Lower lobe of right lung (tissue), 2 donors: ENCODE results near the gene VASN. TPM values are rescaled to one million over a fixed set of nuclear protein-coding genes. Genes with fewer than 3 reads are reported as not detected.
A peak's percentile ranks its signal among the peaks of the same experiment; 100 is the strongest.
"Not testable (repeated sequence)": the region's sequence is repeated elsewhere in the genome, so short reads cannot be mapped to it uniquely, and the experiment has no call there.

Experiments
- ATAC-seq, 2 donors: fragments of 200-7000 bp; cut with Tn5 transposase; one replicate each; pipeline ENCODE4 v1.9.1; 2020 to 2022; ENCODE audit warnings: mild to moderate bottlenecking in 2 of 2, moderate library complexity in 2 of 2
- DNase-seq: peaks from one replicate; pipeline ENCODE4 v3.0.0-alpha.2; 2020
- H3K27ac ChIP-seq: fragments of 200-600 bp; one replicate; pipeline ENCODE4 v1.8.0; 2022
- H3K27me3 ChIP-seq: fragments of 200-600 bp; one replicate; pipeline ENCODE4 v1.8.0; 2022; ENCODE audit warnings: low read depth
- H3K36me3 ChIP-seq: fragments of 200-600 bp; one replicate; pipeline ENCODE4 v1.8.0; 2022; ENCODE audit warnings: mild to moderate bottlenecking
- H3K4me1 ChIP-seq: fragments of 200-600 bp; one replicate; pipeline ENCODE4 v1.8.0; 2022
- H3K4me3 ChIP-seq: fragments of 200-600 bp; one replicate; pipeline ENCODE4 v1.8.0; 2022; ENCODE audit warnings: mild to moderate bottlenecking
- H3K9me3 ChIP-seq: fragments of 200-600 bp; one replicate; pipeline ENCODE4 v1.8.0; 2022
- intact Hi-C: fragments of 100-400 bp; cut with DNase I; formaldehyde crosslinking; loops from one replicate; pipeline ENCODE4 v1.11.0; 2022
- total RNA-seq: library from RNA; stranded (reverse); fragmentation: NEBNext Ultra II Directional; extraction: Animal tissue kit (Norgen Biotek cat#: 25700); gene quantifications from one replicate; pipeline ENCODE4 v1.2.1, GENCODE V29; 2021
- TF ChIP-seq, protein P1 (sequence below): fragments of 200-600 bp; IDR thresholded peaks from one replicate; pipeline ENCODE4 v1.8.0; 2022; ENCODE audit warnings: antibody characterized with exemption, mild to moderate bottlenecking
- donor health status: DM: no; HTN: yes; CAD: no; lungs with severe emphysema.

Gene VASN
- total RNA-seq, 1 donor from 2014 or later = 17.4 TPM

DNA sequence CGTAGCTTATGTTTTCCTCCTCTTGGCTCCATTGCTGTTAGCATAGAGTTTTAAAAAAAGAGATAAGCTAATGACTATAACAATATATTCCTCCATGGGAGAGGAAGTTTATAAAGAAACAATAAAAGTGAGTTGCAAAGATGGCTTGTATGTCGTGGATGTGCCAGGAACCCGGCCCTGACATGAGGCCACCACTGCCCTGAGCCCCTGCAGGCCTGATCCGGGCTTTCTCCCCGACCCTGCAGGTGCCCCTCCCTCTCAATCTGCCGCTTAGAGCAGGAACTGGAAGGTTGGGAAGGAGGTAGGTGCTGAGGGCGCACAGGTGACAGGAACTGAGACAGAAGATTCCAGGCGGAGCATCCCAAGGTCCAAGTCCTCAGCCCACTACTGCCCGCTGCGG, 32.2 kb upstream of the VASN start:
- no peak for ATAC-seq
- TF ChIP-seq, protein P1, sequence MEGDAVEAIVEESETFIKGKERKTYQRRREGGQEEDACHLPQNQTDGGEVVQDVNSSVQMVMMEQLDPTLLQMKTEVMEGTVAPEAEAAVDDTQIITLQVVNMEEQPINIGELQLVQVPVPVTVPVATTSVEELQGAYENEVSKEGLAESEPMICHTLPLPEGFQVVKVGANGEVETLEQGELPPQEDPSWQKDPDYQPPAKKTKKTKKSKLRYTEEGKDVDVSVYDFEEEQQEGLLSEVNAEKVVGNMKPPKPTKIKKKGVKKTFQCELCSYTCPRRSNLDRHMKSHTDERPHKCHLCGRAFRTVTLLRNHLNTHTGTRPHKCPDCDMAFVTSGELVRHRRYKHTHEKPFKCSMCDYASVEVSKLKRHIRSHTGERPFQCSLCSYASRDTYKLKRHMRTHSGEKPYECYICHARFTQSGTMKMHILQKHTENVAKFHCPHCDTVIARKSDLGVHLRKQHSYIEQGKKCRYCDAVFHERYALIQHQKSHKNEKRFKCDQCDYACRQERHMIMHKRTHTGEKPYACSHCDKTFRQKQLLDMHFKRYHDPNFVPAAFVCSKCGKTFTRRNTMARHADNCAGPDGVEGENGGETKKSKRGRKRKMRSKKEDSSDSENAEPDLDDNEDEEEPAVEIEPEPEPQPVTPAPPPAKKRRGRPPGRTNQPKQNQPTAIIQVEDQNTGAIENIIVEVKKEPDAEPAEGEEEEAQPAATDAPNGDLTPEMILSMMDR = no peak
- Histone ChIP-seq H3K9me3 (no peaks in the 10 kb centered on the region), H3K4me3 (peak overlapping the region; percentile 1), H3K27ac (peak overlapping the region; percentile 77), H3K36me3 (peaks cover 67% of the 10 kb centered on the region), H3K27me3 (no peaks in the 10 kb centered on the region), H3K4me1 (peaks cover 60% of the 10 kb centered on the region)
- no peak for DNase-seq
- intact Hi-C loops = no loop called here

DNA sequence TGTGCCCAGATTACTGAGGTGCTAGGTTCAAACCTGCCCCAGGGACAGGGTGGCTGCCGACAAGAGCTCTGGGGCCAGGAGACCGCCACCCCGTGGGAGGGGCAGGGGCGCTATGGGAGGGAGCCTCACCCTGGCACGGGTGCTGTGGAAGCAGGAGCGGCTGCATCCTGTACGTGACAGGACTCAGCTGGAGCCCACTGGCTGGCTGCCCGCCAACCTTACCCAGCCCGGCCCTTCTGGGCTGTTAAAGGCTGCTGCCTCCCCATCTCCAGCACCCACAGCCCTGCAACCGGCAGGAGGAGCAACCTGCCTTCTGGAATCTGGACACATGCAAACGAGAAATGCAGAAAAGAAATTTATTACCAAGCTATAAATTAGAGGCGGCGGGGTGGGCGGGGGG, 31.7 kb upstream of the VASN start:
- H3K36me3 ChIP-seq = peaks cover 63% of the 10 kb centered on the region
- H3K27ac ChIP-seq = peak overlapping the region; percentile 77
- no peaks in the 10 kb centered on the region for H3K27me3 ChIP-seq
- ATAC-seq (peak; percentile 28 to 35), DNase-seq (peak; percentile 68)
- TF ChIP-seq, protein P1 = peak; percentile 28
- peaks cover 61% of the 10 kb centered on the region for H3K4me1 ChIP-seq
- H3K4me3 ChIP-seq = peak overlapping the region; percentile 1
- intact Hi-C loops = no loop called here
- no peaks in the 10 kb centered on the region for H3K9me3 ChIP-seq

DNA sequence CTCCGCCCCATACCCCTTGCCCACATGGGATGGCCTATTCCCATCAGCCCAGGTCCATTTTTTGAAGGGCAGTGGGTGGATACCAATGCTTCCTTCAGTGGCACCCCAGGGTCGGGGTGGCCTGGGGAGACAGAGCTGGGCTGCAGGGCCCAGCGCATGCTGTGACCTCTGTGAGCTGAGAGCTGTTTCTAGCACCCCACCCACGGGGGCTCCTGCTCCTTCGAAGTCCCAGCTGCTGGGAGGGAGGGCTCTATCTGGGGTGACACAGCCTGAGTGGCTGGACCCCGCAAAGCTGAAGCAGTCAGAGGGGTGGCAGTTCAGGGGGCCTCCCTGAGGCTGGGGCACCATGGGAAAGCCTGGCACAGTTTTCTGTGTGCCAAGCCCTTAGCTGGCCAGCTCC, 31.2 kb upstream of the VASN start:
- peak overlapping the region; percentile 53 for H3K27ac ChIP-seq
- peaks cover 66% of the 10 kb centered on the region for H3K4me1 ChIP-seq
- ATAC-seq (no peak), DNase-seq (no peak)
- TF ChIP-seq, protein P1 = no peak
- no peak overlapping the region for H3K4me3 ChIP-seq
- peaks cover 57% of the 10 kb centered on the region for H3K36me3 ChIP-seq
- H3K27me3 ChIP-seq = no peaks in the 10 kb centered on the region
- H3K9me3 ChIP-seq = no peaks in the 10 kb centered on the region
- intact Hi-C loops = no loop called here

DNA sequence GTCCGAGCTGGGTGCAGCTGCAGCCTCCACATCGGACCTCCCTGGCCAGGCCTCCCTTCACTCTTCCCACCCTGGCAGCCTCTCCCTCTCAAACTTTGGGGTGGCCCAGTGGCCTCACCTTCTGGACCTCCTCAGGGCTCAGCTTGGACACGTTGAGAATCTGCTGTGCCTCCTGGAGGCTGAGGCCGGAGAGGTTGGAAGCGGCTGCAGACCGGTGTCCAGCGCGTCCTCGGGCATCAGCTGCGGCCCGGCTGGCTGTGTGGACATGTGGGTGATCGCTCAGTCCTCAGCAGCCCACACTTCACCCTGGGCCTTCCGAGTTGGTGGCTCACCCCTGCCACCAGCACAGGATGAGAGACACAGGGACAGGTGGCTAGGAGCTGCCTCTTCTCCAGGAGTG, 30.4 kb upstream of the VASN start:
- H3K36me3 ChIP-seq = peaks cover 49% of the 10 kb centered on the region
- TF ChIP-seq, protein P1 = no peak
- H3K4me1 ChIP-seq = peaks cover 74% of the 10 kb centered on the region
- peak overlapping the region; percentile 53 for H3K27ac ChIP-seq
- no peaks in the 10 kb centered on the region for H3K9me3 ChIP-seq
- no peak for ATAC-seq
- no peak overlapping the region for H3K4me3 ChIP-seq
- H3K27me3 ChIP-seq = no peaks in the 10 kb centered on the region
- intact Hi-C loops = no loop called here
- no peak for DNase-seq

DNA sequence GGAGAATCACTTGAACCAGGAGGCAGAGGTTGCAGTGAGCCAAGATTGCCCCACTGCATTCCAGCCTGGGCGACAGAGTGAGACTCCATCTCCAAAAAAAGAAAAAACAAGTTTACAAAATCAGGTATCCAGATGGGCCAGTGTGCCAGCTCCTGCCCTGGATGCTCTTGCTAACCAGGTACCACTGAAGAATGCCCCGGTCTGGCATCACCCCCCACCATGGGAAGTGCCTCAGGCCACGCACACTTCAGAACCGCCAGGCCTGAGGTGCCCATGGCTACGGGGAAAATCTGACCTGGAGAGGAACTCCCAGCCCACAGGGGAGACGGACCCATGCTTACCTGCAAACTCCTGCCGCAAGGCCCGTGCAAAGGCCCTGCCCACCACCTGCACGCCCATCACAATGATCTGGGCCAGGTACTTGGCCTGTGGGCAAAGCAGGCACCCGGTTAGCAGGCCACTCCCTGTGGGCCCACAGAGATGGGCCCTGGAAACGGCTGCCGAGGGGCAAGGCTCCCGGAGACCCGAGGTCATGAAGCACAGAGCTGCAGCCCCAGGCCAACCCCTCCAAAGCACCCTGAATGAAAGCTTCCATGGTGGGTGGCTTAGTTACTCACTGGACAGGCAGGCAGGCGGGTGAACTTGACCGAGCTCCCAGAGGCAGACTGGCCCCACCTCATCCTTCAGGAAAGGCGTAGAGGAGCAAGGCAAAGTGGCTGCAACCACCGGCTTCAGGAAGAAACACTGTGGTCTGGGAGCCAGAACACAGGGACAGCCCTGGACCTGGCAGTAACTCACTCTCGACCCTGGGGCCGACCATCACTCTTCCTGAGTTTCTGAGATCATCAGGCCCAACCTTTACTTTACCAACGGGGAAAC, 28.5 kb upstream of the VASN start:
- H3K4me3 ChIP-seq = peak overlapping the region; percentile 11
- DNase-seq (no peak), ATAC-seq (no peak)
- peaks cover 89% of the 10 kb centered on the region for H3K4me1 ChIP-seq
- H3K36me3 ChIP-seq = peaks cover 31% of the 10 kb centered on the region
- H3K27ac ChIP-seq = peak overlapping the region; percentile 64
- intact Hi-C loops = no loop called here
- no peaks in the 10 kb centered on the region for H3K9me3 ChIP-seq
- TF ChIP-seq, protein P1 = no peak
- no peaks in the 10 kb centered on the region for H3K27me3 ChIP-seq

DNA sequence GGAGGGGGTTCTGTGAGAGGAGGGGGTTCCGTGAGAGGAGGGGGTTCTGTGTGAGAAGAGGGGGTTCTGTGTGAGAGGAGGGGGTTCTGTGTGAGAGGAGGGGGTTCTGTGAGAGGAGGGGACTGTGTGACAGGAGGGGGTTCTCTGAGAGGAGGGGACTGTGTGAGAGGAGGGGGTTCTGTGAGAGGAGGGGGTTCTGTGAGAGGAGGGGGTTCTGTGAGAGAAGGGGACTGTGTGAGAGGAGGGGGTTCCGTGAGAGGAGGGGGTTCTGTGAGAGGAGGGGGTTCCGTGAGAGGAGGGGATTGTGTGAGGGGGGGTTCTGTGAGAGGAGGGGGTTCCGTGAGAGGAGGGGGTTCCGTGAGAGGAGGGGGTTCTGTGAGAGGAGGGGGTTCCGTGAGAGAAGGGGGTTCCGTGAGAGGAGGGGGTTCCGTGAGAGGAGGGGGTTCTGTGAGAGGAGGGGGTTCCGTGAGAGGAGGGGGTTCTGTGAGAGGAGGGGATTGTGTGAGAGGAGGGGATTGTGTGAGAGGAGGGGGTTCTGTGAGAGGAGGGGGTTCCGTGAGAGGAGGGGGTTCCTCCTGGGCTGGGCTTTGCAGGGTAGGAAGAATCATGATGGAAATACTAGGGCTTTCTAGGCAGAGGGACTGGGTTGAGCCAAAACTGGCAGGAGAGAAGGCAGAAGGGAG, 27.2 kb upstream of the VASN start:
- intact Hi-C loops, H3K27ac ChIP-seq, H3K27me3 ChIP-seq, ATAC-seq, H3K9me3 ChIP-seq, DNase-seq, H3K4me3 ChIP-seq: not testable (repeated sequence)
- Histone ChIP-seq H3K4me1 (peaks cover 87% of the 10 kb centered on the region), H3K36me3 (peaks cover 20% of the 10 kb centered on the region)
